Left lung (tissue), 14 donors: ENCODE measurements around the gene HS6ST1. TPM values are rescaled to one million over a fixed set of nuclear protein-coding genes. Genes with fewer than 3 reads are reported as not detected.

Experiments
- ATAC-seq: fragments of 200-7000 bp; cut with Tn5 transposase; one replicate; pipeline ENCODE4 v1.9.1; 2020; ENCODE audit warnings: moderate library complexity
- DNase-seq, 4 donors: peaks; one replicate each; pipeline ENCODE4 v3.0.0-alpha.2; 2013 to 2020
- H3K27ac ChIP-seq, 2 donors: fragments of 200-600 bp; sonication (generic) in 1 of 2; one replicate each; pipeline versions ENCODE4 v1.5.0 to v1.8.0; 2020 to 2021
- H3K27me3 ChIP-seq, 2 donors: fragments of 200-600 bp; sonication (generic) in 1 of 2; one replicate each; pipeline versions ENCODE4 v1.5.0 to v1.8.0; 2020 to 2021
- H3K36me3 ChIP-seq, 2 donors: fragments of 200-600 bp; sonication (generic) in 1 of 2; one replicate each; pipeline versions ENCODE4 v1.5.0 to v1.8.0; 2020 to 2021
- H3K4me1 ChIP-seq, 2 donors: fragments of 200-600 bp; one replicate each; pipeline ENCODE4 v1.8.0; 2021
- H3K4me3 ChIP-seq, 2 donors: fragments of 200-600 bp; sonication (generic) in 1 of 2; one replicate each; pipeline versions ENCODE4 v1.5.0 to v1.8.0; 2020 to 2021; ENCODE audit warnings: mild to moderate bottlenecking in 1 of 2
- H3K9me3 ChIP-seq, 2 donors: fragments of 200-600 bp; sonication (generic) in 1 of 2; one replicate each; pipeline versions ENCODE4 v1.5.0 to v1.8.0; 2020 to 2021
- CTCF ChIP-seq, 2 donors: fragments of 200-600 bp; sonication (generic) in 1 of 2; IDR thresholded peaks; one replicate each; pipeline versions ENCODE4 v1.5.0 to v1.8.0; 2021; ENCODE audit warnings: antibody characterized with exemption in 2 of 2
- intact Hi-C, 2 donors: fragments of 100-400 bp; cut with DNase I; formaldehyde crosslinking; loops; one replicate each; pipeline versions ENCODE4 v1.11.2 to v1.14.2; 2022
- long read RNA-seq, 12 donors: library from polyadenylated mRNA in 2 of 12; unstranded in 2 of 12; transcript quantifications; one replicate each; pipeline ENCODE4 v2.0.0 and lab custom pipeline, GENCODE V29; 2019 to 2026
- polyA plus RNA-seq, 6 donors: library from polyadenylated mRNA; unstranded; fragments of 120-200 nt; gene quantifications; one replicate each; pipeline ENCODE4 v1.2.1, GENCODE V29; 2013; ENCODE audit not compliant: insufficient read length in 6 of 6
- total RNA-seq, 2 donors: library from RNA; stranded (reverse); fragmentation: NEBNext Ultra II Directional; extraction: Animal tissue kit (Norgen Biotek cat#: 25700); gene quantifications; one replicate each; pipeline ENCODE4 v1.2.1, GENCODE V29; 2021
- donor health status: DM: no; HTN: yes; CAD: no.
- donor health status: DM: no; HTN: no; CAD: no.

Gene HS6ST1
- total RNA-seq (10 to 100 TPM; 30.8 to 38.0 TPM), polyA plus RNA-seq (10 to 100 TPM; 29.3 to 46.4 (median 38.1) TPM)
- long read RNA-seq, donor 1, transcript HS6ST1-201 (2 exons, 3,932 nt) = major isoform, 15 of 16 reads
- long read RNA-seq, donor 1, partial matches to known transcripts = 0 of 16 reads
- long read RNA-seq, donor 1, other reads (novel, unspliced or antisense) = 0 of 16 reads
- long read RNA-seq, donor 2, transcript HS6ST1-201 (2 exons, 3,932 nt) = major isoform, 9 of 9 reads
- long read RNA-seq, donor 2, partial matches to known transcripts = 0 of 9 reads
- long read RNA-seq, donor 2, other reads (novel, unspliced or antisense) = 0 of 9 reads
- long read RNA-seq, donor 3, transcript HS6ST1-201 (2 exons, 3,932 nt) = major isoform, 8 of 8 reads
- long read RNA-seq, donor 3, partial matches to known transcripts = 0 of 8 reads
- long read RNA-seq, donor 3, other reads (novel, unspliced or antisense) = 0 of 8 reads
- long read RNA-seq, donor 4, partial matches to known transcripts = 0 of 9 reads
- long read RNA-seq, donor 4, other reads (novel, unspliced or antisense) = 9 of 9 reads
- long read RNA-seq, donor 5, transcript HS6ST1-201 (2 exons, 3,932 nt) = major isoform, 14 of 14 reads
- long read RNA-seq, donor 5, partial matches to known transcripts = 0 of 14 reads
- long read RNA-seq, donor 5, other reads (novel, unspliced or antisense) = 0 of 14 reads
- long read RNA-seq, donor 6, transcript HS6ST1-201 (2 exons, 3,932 nt) = major isoform, 7 of 7 reads
- long read RNA-seq, donor 6, partial matches to known transcripts = 0 of 7 reads
- long read RNA-seq, donor 6, other reads (novel, unspliced or antisense) = 0 of 7 reads
- long read RNA-seq, donor 7, transcript HS6ST1-201 (2 exons, 3,932 nt) = major isoform, 5 of 5 reads
- long read RNA-seq, donor 7, partial matches to known transcripts = 0 of 5 reads
- long read RNA-seq, donor 7, other reads (novel, unspliced or antisense) = 0 of 5 reads
- long read RNA-seq, donor 8, transcript HS6ST1-201 (2 exons, 3,932 nt) = major isoform, 8 of 8 reads
- long read RNA-seq, donor 8, partial matches to known transcripts = 0 of 8 reads
- long read RNA-seq, donor 8, other reads (novel, unspliced or antisense) = 0 of 8 reads
- long read RNA-seq, donor 9 = 0 reads
- long read RNA-seq, donor 10, partial matches to known transcripts = 0 of 2 reads
- long read RNA-seq, donor 10, other reads (novel, unspliced or antisense) = 2 of 2 reads
- long read RNA-seq, donor 11, transcript HS6ST1-201 (2 exons, 3,932 nt) = major isoform, 29 of 35 reads
- long read RNA-seq, donor 11, partial matches to known transcripts = 6 of 35 reads
- long read RNA-seq, donor 11, other reads (novel, unspliced or antisense) = 0 of 35 reads
- long read RNA-seq, donor 12, transcript HS6ST1-201 (2 exons, 3,932 nt) = major isoform, 13 of 13 reads
- long read RNA-seq, donor 12, partial matches to known transcripts = 0 of 13 reads
- long read RNA-seq, donor 12, other reads (novel, unspliced or antisense) = 0 of 13 reads

GRCh38 chr2:128318776-128319464 is at the start of gene HS6ST1:
HS6ST1 (minus strand) TSS chr2:128318868; CDS start chr2:128318563, 305 bp downstream.
- peak within 1 kb of the TSS; percentile 55 to 62 for H3K4me3 ChIP-seq
- H3K27ac ChIP-seq = peak within 1 kb of the TSS in 1 of 2 donors; percentile 33
- peaks cover 0 to 10% of the 10 kb centered on the region in 2 donors for H3K36me3 ChIP-seq
- peaks cover 6 to 55% of the 10 kb centered on the region in 2 donors for H3K4me1 ChIP-seq
- ATAC-seq (peak; percentile 86), DNase-seq (peak; percentile 84 to 98 (median 87))
- peaks cover 0 to 12% of the 10 kb centered on the region in 2 donors for H3K27me3 ChIP-seq
- intact Hi-C loops = no loop called here
- no peaks in the 10 kb centered on the region for H3K9me3 ChIP-seq
- no peak for TF ChIP-seq CTCF (IDR thresholded peaks at IDR 0.05)

GRCh38 chr2:128367601-128368359 is 49.1 kb upstream of the HS6ST1 start:
- Histone ChIP-seq H3K36me3 (no peaks in the 10 kb centered on the region), H3K9me3 (no peaks in the 10 kb centered on the region), H3K4me3 (no peak overlapping the region), H3K4me1 (no peaks in the 10 kb centered on the region), H3K27ac (no peak overlapping the region), H3K27me3 (no peaks in the 10 kb centered on the region)
- intact Hi-C loops = no loop called here
- DNase-seq = no peak
- TF ChIP-seq CTCF (IDR thresholded peaks at IDR 0.05) = no peak
- no peak for ATAC-seq

GRCh38 chr2:128366713-128367511 is 48.2 kb upstream of the HS6ST1 start:
- Histone ChIP-seq H3K27ac (no peak overlapping the region), H3K4me3 (no peak overlapping the region), H3K36me3 (no peaks in the 10 kb centered on the region), H3K27me3 (no peaks in the 10 kb centered on the region), H3K9me3 (no peaks in the 10 kb centered on the region), H3K4me1 (no peaks in the 10 kb centered on the region)
- intact Hi-C loops = no loop called here
- DNase-seq = no peak
- no peak for TF ChIP-seq CTCF (IDR thresholded peaks at IDR 0.05)
- ATAC-seq = peak; percentile 74
